Muscle of leg (tissue), 11 donors: ENCODE measurements around the gene BCL2A1. TPM values are rescaled to one million over a fixed set of nuclear protein-coding genes. Genes with fewer than 3 reads are reported as not detected.
"Not testable (repeated sequence)": the region's sequence is repeated elsewhere in the genome, so short reads cannot be mapped to it uniquely, and the experiment has no call there.

ENCODE experiments used
- DNase-seq: peaks from one replicate; pipeline ENCODE4 v3.0.0; 2013
- H3K27ac ChIP-seq: one replicate; pipeline ENCODE4 v1.5.1; 2013; ENCODE audit warnings: mild to moderate bottlenecking, low read length, control low read depth
- H3K27me3 ChIP-seq: one replicate; pipeline ENCODE4 v1.6.1; 2013; ENCODE audit warnings: low read length; ENCODE audit not compliant: control insufficient read depth, insufficient read depth
- H3K36me3 ChIP-seq: one replicate; pipeline ENCODE4 v1.6.1; 2013; ENCODE audit warnings: low read length; ENCODE audit not compliant: control insufficient read depth, insufficient read depth
- H3K4me1 ChIP-seq: one replicate; pipeline ENCODE4 v1.6.1; 2013; ENCODE audit warnings: low read length; ENCODE audit not compliant: control insufficient read depth, insufficient read depth
- H3K4me3 ChIP-seq: one replicate; pipeline ENCODE4 v1.5.1; 2013; ENCODE audit warnings: low read length, control low read depth
- H3K9me3 ChIP-seq: replicated peaks from 2 replicates; pipeline ENCODE4 v1.6.1; 2013; ENCODE audit warnings: low read depth, low read length; ENCODE audit not compliant: control insufficient read depth
- WGBS: methylation state at CpG from one replicate; pipeline ENCODE4 v1.1.5; 2013; ENCODE audit warnings: missing lambda C conversion rate; ENCODE audit not compliant: insufficient coverage; 5-methylcytosine and 5-hydroxymethylcytosine counted together
- polyA plus RNA-seq, 8 donors: library from polyadenylated mRNA; unstranded; fragments of 120-200 nt; gene quantifications; one replicate each; pipeline versions ENCODE4 v1.2.1 to v1.2.3, GENCODE V29; 2013; ENCODE audit warnings: inconsistent platforms in 1 of 8, low replicate concordance in 1 of 8; ENCODE audit not compliant: insufficient read length in 8 of 8, insufficient read depth in 1 of 8
- total RNA-seq: library from RNA; stranded (reverse); fragments of 120-200 nt; gene quantifications from one replicate; pipeline ENCODE4 v1.2.4, GENCODE V29; 2013

Gene BCL2A1
- total and polyA plus RNA-seq, 9 donors, result 0.18 to 1.9 (median 0.45) TPM; not detected in 1

DNA sequence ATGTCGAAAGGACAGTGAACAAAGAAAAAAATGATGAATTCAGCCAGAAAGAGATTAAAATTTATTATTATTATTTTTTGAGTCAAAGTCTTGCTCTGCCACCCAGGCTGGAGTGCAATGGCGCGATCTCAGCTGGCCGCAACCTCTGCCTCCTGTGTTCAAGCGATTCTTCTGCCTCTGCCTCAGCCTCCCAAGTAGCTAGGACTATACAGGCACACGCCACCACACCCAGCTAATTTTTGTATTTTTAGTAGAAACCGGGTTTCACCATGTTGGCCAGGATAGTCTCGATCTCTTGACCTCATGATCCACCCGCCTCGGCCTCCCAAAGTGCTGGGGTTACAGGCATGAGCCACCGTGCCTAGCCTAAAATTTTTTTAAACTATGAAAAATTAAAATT, 8.1 kb downstream of the BCL2A1 start:
- WGBS, result no CpG with 5 or more reads among the region's 11 CpGs
- H3K4me1 ChIP-seq, H3K4me3 ChIP-seq, H3K27me3 ChIP-seq, H3K36me3 ChIP-seq, DNase-seq, H3K9me3 ChIP-seq, H3K27ac ChIP-seq: not testable (repeated sequence)

DNA sequence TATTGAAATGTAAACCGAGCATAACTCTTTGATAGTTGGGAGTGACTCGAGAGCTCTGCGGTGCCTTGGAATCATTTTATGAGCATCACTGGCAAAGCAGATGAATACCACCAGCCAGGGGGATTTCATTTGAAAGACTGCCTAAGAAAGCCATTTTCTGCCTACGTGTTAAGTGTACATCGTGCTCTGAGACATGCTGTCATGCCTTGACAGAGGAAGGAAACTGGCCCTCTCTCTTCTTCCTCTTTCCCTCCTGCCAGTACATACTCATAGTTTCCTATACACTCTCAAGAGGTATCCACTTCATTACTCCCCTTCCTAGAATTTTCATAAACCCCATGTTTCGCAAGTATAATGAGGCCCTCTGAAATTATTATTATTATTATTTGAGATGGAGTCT, 8.8 kb downstream of the BCL2A1 start:
- Histone ChIP-seq H3K27ac (no peak overlapping the region), H3K27me3 (no peaks in the 10 kb centered on the region), H3K4me1 (no peaks in the 10 kb centered on the region), H3K36me3 (no peaks in the 10 kb centered on the region), H3K4me3 (no peak overlapping the region), H3K9me3 (no peaks in the 10 kb centered on the region)
- peak; percentile 28 for DNase-seq
- WGBS, result 60% methylated on average over 5 of the region's 6 CpGs

DNA sequence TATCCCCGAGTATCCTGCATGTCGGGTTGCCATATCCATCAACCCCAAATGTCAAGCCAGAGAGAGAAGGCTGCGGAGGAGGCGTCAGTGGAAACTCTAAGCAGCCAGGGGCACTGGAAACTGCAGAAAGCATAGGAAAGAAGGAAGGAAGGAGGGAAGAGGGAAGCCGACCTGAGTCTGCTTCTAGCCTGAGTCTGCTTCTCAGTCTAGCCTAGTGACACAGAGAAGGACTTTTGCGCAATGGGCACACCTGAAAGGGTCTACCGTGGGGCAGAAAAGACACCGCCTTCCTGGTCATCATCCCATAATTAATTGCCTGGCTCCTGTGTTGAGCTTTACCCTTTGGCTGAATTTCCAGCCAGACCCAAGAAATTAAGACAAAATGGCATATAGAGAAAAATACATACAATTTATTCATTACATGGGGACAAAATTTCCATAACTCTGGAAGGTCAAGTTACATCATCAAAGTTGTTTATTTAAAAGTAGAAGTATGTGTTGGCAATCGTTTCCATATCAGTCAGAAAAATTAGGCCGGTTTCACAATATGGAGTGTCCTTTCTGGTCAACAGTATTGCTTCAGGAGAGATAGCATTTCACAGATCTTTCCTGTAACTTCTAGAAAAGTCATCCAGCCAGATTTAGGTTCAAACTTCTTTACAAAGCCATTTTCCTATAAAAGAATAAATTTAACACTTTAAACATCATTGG, 10.3 kb downstream of the BCL2A1 start:
- 83% methylated on average over 3 of the region's 10 CpGs for WGBS
- no peaks in the 10 kb centered on the region for H3K36me3 ChIP-seq
- no peaks in the 10 kb centered on the region for H3K4me1 ChIP-seq
- H3K27ac ChIP-seq, result no peak overlapping the region
- H3K4me3 ChIP-seq, result no peak overlapping the region
- no peak for DNase-seq
- H3K27me3 ChIP-seq, result no peaks in the 10 kb centered on the region
- H3K9me3 ChIP-seq, result no peaks in the 10 kb centered on the region

DNA sequence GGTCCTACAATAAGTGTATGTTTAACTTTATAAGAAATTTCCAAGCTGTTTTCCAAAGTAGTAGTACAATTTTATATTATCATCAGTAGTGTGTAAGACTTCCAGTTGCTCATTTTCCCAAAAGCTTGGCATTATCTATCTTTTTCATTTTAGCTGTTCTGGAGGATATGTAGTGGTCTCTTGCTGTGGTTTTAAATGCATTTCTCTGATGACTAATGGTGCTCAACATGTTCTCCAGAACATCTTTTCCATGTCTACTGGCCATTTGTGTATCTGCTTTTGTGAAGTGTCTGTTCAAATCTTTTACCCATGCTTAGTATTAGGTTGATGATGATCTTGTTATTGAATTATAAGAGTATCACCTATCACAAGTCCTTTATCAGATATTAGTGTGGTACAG, 13.3 kb downstream of the BCL2A1 start:
- DNase-seq, result no peak
- Histone ChIP-seq H3K9me3 (no peaks in the 10 kb centered on the region), H3K4me1 (no peaks in the 10 kb centered on the region), H3K27ac (no peak overlapping the region), H3K4me3 (no peak overlapping the region), H3K27me3 (no peaks in the 10 kb centered on the region), H3K36me3 (no peaks in the 10 kb centered on the region)

DNA sequence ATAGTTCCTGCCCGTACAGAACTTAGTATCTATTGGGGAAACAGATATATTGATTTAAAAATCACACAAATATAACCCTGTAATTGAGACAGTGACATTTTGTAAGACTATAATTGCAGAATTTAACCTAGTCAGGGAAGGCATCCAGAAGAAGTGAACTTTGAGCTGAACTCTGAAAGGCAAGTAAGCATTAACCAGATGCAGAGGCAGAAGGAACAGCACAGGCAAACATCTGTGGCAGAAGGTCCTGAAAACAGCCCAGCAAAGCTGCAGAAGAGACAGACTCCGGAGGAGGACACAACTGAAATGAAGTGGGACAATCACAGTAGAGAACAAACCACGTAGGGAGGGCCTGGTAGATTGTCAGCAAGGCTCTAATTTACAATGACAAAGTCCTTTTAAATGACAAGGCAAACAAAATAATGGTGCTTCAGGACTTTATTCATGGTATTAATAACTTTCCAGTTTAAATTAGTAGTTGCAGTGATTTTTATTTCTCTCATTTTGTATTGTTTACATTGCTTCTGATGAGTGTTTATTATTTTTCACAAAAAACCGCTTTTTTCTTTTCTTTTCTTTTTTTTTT, 14.5 kb downstream of the BCL2A1 start:
- H3K4me1 ChIP-seq, result no peaks in the 10 kb centered on the region
- H3K36me3 ChIP-seq, result no peaks in the 10 kb centered on the region
- 40% methylated on average over 1 of the region's 4 CpGs for WGBS
- no peaks in the 10 kb centered on the region for H3K9me3 ChIP-seq
- no peak overlapping the region for H3K4me3 ChIP-seq
- DNase-seq, result no peak
- no peaks in the 10 kb centered on the region for H3K27me3 ChIP-seq
- H3K27ac ChIP-seq, result no peak overlapping the region

DNA sequence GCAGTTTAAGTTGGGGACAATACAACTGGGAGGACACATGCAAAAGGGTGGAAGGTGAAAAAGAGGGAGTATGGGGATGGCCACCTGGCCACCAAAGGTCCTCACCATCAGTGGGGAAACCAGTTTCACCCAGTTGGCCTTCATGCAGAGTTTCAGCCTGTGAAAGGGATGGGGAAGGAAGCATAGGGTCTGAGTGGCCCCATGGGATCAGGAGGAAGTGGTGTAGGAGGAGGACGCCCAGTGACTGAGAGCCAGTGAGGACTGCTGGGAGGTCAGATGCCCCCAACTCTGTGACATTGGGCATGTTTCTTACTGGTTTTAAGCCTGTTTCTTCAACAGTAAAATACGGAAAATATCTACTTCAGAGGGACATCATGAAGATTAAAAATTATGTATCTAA, 16.3 kb downstream of the BCL2A1 start:
- WGBS, result no CpG with 5 or more reads among the region's 2 CpGs
- Histone ChIP-seq H3K27me3 (no peaks in the 10 kb centered on the region), H3K27ac (no peak overlapping the region), H3K9me3 (no peaks in the 10 kb centered on the region), H3K4me3 (no peak overlapping the region), H3K4me1 (no peaks in the 10 kb centered on the region), H3K36me3 (no peaks in the 10 kb centered on the region)
- DNase-seq, result peak; percentile 38

DNA sequence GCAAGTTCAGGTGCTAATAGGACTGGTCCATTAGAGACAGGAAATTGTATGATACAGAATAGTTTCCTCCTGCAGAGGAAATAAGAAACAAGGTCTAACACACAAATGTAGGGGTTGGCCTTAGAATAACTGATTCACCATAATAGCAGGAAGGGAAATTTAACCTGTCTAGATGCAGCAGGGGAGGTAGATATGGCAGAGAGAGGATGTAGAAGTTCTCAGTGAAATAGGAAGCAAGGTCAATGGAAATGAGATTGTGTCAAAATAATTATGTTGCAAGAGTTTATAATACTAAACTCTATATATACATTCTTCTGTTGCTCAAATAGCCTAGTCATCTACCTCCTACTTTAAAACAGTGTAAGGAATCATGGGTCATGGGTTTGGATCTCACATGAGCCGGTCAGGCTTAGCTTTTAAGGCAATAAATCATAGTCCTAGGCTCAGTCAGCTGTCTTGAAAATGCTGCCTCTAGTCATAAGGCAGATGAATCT, 17.0 kb downstream of the BCL2A1 start:
- no peak for DNase-seq
- no peaks in the 10 kb centered on the region for H3K9me3 ChIP-seq
- WGBS, result 29% methylated on average over 1 of the region's 1 CpG
- H3K27ac ChIP-seq, result no peak overlapping the region
- no peaks in the 10 kb centered on the region for H3K27me3 ChIP-seq
- H3K4me1 ChIP-seq, result no peaks in the 10 kb centered on the region
- no peak overlapping the region for H3K4me3 ChIP-seq
- H3K36me3 ChIP-seq, result no peaks in the 10 kb centered on the region

DNA sequence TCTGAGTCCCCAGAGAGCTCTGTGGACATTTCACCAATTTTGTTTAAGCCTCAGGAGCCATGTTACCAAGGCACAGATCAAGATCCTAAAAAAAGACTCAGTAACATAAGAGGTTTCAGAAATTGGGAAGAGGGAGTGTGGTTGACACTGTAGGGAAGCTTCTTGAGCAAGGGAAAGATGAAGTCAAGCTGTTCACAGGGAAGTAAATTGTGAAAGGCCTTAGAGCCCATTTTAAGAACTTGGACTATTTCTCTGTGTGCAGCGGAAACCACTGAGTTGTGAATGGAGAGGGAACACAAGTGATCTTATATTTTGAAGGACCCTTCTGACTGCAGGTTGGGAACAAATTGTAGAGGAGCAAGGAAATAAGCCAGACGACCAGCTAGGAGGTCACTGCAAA, 18.7 kb downstream of the BCL2A1 start:
- Histone ChIP-seq H3K27me3 (no peaks in the 10 kb centered on the region), H3K4me3 (no peak overlapping the region), H3K27ac (no peak overlapping the region), H3K4me1 (no peaks in the 10 kb centered on the region), H3K9me3 (no peaks in the 10 kb centered on the region), H3K36me3 (no peaks in the 10 kb centered on the region)
- DNase-seq, result peak; percentile 60
- no CpG with 5 or more reads among the region's 2 CpGs for WGBS

DNA sequence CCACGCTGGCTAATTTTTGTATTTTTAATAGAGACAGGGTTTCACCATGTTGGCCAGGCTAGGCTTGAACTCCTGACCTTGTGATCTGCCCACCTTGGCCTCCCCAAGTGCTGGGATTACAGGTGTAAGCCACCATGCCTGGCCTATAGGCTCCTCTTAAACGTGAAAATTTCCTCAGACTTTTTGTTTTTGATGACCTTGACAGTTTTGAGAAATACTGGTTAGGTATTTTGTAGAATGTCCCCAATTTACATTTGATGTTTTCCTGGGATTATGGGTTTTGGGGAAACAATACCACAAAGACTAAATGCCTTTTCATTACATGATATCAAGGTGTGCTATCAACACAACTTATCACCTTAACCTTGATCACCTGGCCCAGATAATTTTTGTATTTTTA, 20.7 kb downstream of the BCL2A1 start:
- Histone ChIP-seq H3K27me3 (peaks cover under 1% of the 10 kb centered on the region), H3K9me3 (no peaks in the 10 kb centered on the region), H3K4me1 (no peaks in the 10 kb centered on the region), H3K4me3 (no peak overlapping the region), H3K27ac (no peak overlapping the region), H3K36me3 (no peaks in the 10 kb centered on the region)
- no peak for DNase-seq
- WGBS, result no CpG with 5 or more reads among the region's 2 CpGs

DNA sequence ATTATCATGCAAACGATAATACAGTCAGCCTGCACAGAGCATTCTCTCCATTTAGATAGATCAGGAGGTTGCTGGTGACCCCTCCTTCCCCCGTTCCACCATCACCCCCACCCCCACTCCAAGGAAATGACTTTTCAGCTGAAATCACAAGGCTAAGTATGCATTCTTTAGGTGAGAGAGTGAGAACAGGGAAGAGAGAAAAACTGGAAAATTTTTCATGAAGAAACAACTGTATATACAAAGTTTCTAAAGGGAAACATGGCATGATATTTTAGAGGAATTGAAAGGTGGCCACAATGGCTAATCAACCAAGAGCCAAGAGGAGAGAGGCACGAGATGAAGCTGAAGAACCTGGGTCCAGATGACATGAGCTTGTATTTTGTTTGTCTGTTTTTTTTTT, 22.2 kb downstream of the BCL2A1 start:
- H3K4me1 ChIP-seq, result no peaks in the 10 kb centered on the region
- no peak overlapping the region for H3K27ac ChIP-seq
- H3K36me3 ChIP-seq, result no peaks in the 10 kb centered on the region
- no peak for DNase-seq
- WGBS, result no CpG with 5 or more reads among the region's 3 CpGs
- H3K9me3 ChIP-seq, result no peaks in the 10 kb centered on the region
- H3K4me3 ChIP-seq, result no peak overlapping the region
- peaks cover 3% of the 10 kb centered on the region for H3K27me3 ChIP-seq
